SK-N-SH (cell line): ENCODE results near the gene ARFGAP1. TPM values are rescaled to one million over a fixed set of nuclear protein-coding genes. Genes with fewer than 3 reads are reported as not detected.

Source experiments
- CTCF ChIA-PET: fragments of 300-600, 350-600 bp; formaldehyde crosslinking; extraction: SDS; loops from one replicate; lab custom pipeline; 2021; lab: Yijun Ruan, JAX
- POLR2A ChIA-PET: fragments of 350-600 bp; sonication (Branson Sonifier 250); formaldehyde crosslinking; extraction: SDS; loops from one replicate; lab custom pipeline; 2020; ENCODE audit warnings: antibody characterized with exemption, inconsistent platforms; lab: Yijun Ruan, JAX
- DNase-seq: peaks from one replicate; pipeline ENCODE4 v3.0.0; 2012
- H2AFZ ChIP-seq: fragments of 200-600 bp; sonication (generic); 2 replicates; pipeline ENCODE4 v1.8.1; 2016; ENCODE audit warnings: antibody characterized with exemption, mild to moderate bottlenecking, low read depth
- H3F3A ChIP-seq: fragments of 200-600 bp; sonication (generic); replicated peaks from 2 replicates; pipeline ENCODE3; 2016; ENCODE audit warnings: antibody characterized with exemption, mild to moderate bottlenecking; ENCODE audit not compliant: insufficient read depth
- H3K27ac ChIP-seq, 2 experiments: fragments of 200-500 bp in 1 of 2; fragments of 200-600 bp in 1 of 2; sonication (Bioruptor generic) in 1 of 2; sonication (generic), shearing (Covaris generic) in 1 of 2; 2 replicates each; pipeline versions ENCODE4 v1.5.1 to v1.6.1; 2014 to 2016; ENCODE audit warnings: low read depth in 2 of 2, inconsistent platforms in 1 of 2, low read length in 1 of 2, mild to moderate bottlenecking in 1 of 2, mixed read lengths in 1 of 2
- H3K27me3 ChIP-seq: fragments of 200-600 bp; sonication (generic), shearing (Covaris generic); 2 replicates; pipeline ENCODE4 v1.6.1; 2016; ENCODE audit warnings: mixed run types; ENCODE audit not compliant: insufficient read depth
- H3K36me3 ChIP-seq, 2 experiments: fragments of 200-500 bp in 1 of 2; fragments of 200-600 bp in 1 of 2; sonication (Bioruptor generic) in 1 of 2; sonication (generic) in 1 of 2; replicated peaks in 1 of 2; 2 replicates each; pipeline versions ENCODE3 to v1.5.1; 2014 to 2016; ENCODE audit warnings: low read length in 1 of 2, mild to moderate bottlenecking in 1 of 2; ENCODE audit not compliant: insufficient read depth in 2 of 2, control insufficient read depth in 1 of 2
- H3K4me1 ChIP-seq, 2 experiments: fragments of 200-500 bp in 1 of 2; fragments of 200-600 bp in 1 of 2; sonication (Bioruptor generic) in 1 of 2; sonication (generic), shearing (Covaris generic) in 1 of 2; 2 replicates each; pipeline versions ENCODE4 v1.5.1 to v1.6.1; 2014 to 2016; ENCODE audit warnings: low read depth in 1 of 2, low read length in 1 of 2, mixed run types in 1 of 2; ENCODE audit not compliant: insufficient read depth in 2 of 2, control insufficient read depth in 1 of 2
- H3K4me2 ChIP-seq: fragments of 200-600 bp; sonication (generic), shearing (Covaris generic); 2 replicates; pipeline ENCODE4 v1.6.1; 2017; ENCODE audit warnings: mixed run types
- H3K4me3 ChIP-seq, 2 experiments: fragments of 200-500 bp in 1 of 2; fragments of 200-600 bp in 1 of 2; sonication (Bioruptor generic) in 1 of 2; sonication (generic), shearing (Covaris generic) in 1 of 2; 2 replicates each; pipeline versions ENCODE4 v1.5.1 to v1.8.1; 2014 to 2016; ENCODE audit warnings: low read depth in 2 of 2, inconsistent platforms in 1 of 2, low read length in 1 of 2, mild to moderate bottlenecking in 1 of 2, mixed read lengths in 1 of 2, moderate library complexity in 1 of 2
- H3K79me2 ChIP-seq: fragments of 200-600 bp; sonication (generic); 2 replicates; pipeline ENCODE4 v1.8.1; 2017; ENCODE audit warnings: mild to moderate bottlenecking; ENCODE audit not compliant: insufficient read depth
- H3K9ac ChIP-seq: fragments of 200-600 bp; sonication (generic); 2 replicates; pipeline ENCODE4 v1.6.1; 2017; ENCODE audit warnings: mixed run types
- H3K9me2 ChIP-seq: fragments of 200-600 bp; sonication (generic); 2 replicates; pipeline ENCODE4 v1.6.1; 2017; ENCODE audit warnings: mixed run types
- H3K9me3 ChIP-seq: fragments of 200-600 bp; sonication (generic); 2 replicates; pipeline ENCODE4 v1.6.1; 2017; ENCODE audit warnings: mixed run types, mild to moderate bottlenecking, moderate library complexity
- H4K20me1 ChIP-seq: fragments of 200-600 bp; sonication (generic); 2 replicates; pipeline ENCODE4 v1.6.1; 2017; ENCODE audit warnings: mild to moderate bottlenecking, mixed run types; ENCODE audit not compliant: insufficient read depth
- CTCF ChIP-seq: fragments of 200-600 bp; sonication (generic); IDR thresholded peaks from 2 replicates; pipeline ENCODE4 v1.6.1; 2017; ENCODE audit warnings: antibody characterized with exemption, mild to moderate bottlenecking, moderate library complexity
- ELF1 ChIP-seq: IDR thresholded peaks from 2 replicates; pipeline ENCODE4 v1.4.0; 2012
- EP300 ChIP-seq, 2 experiments: IDR thresholded peaks; 2 replicates each; pipeline versions ENCODE4 v1.4.0 to v1.6.1; 2012; ENCODE audit warnings: borderline replicate concordance in 1 of 2, low read depth in 1 of 2, low read length in 1 of 2
- EZH2phosphoT487 ChIP-seq: fragments of 200-600 bp; sonication (generic); IDR thresholded peaks from 2 replicates; pipeline ENCODE4 v1.6.1; 2017; ENCODE audit warnings: low read depth, mixed run types, mild to moderate bottlenecking, antibody characterized with exemption, moderate library complexity, borderline replicate concordance
- FOXM1 ChIP-seq: IDR thresholded peaks from 2 replicates; pipeline ENCODE4 v1.4.0; 2012; ENCODE audit warnings: low read depth, mild to moderate bottlenecking
- GABPA ChIP-seq: IDR thresholded peaks from 2 replicates; pipeline ENCODE4 v1.4.0; 2012; ENCODE audit warnings: low read depth, mild to moderate bottlenecking
- JUND ChIP-seq: IDR thresholded peaks from 2 replicates; pipeline ENCODE4 v1.4.0; 2012
- MAX ChIP-seq: IDR thresholded peaks from 2 replicates; pipeline ENCODE4 v1.4.0; 2012; ENCODE audit warnings: low read depth
- NRF1 ChIP-seq: IDR thresholded peaks from 2 replicates; pipeline ENCODE4 v1.6.1; 2012; ENCODE audit warnings: low read depth, mild to moderate bottlenecking, low read length
- RCOR1 ChIP-seq: fragments of 150-350 bp; IDR thresholded peaks from 2 replicates; pipeline ENCODE4 v1.6.1; 2017; ENCODE audit warnings: antibody characterized with exemption, low read length
- REST ChIP-seq: IDR thresholded peaks from 2 replicates; pipeline ENCODE4 v1.6.1; 2012; ENCODE audit warnings: mild to moderate bottlenecking, low read depth, low read length, moderate library complexity
- RFX5 ChIP-seq: IDR thresholded peaks from 2 replicates; pipeline ENCODE4 v1.6.1; 2012; ENCODE audit warnings: mild to moderate bottlenecking, improper control_type of control experiment, low read length
- SMC3 ChIP-seq: IDR thresholded peaks from 2 replicates; pipeline ENCODE4 v1.6.1; 2012; ENCODE audit warnings: low read depth, low read length, improper control_type of control experiment
- TCF12 ChIP-seq: IDR thresholded peaks from 2 replicates; pipeline ENCODE4 v1.4.0; 2012
- TEAD4 ChIP-seq: IDR thresholded peaks from 2 replicates; pipeline ENCODE4 v1.4.0; 2012; ENCODE audit warnings: mild to moderate bottlenecking, borderline replicate concordance; ENCODE audit not compliant: insufficient read depth
- USF1 ChIP-seq: IDR thresholded peaks from 2 replicates; pipeline ENCODE4 v1.4.0; 2012; ENCODE audit warnings: low read depth, borderline replicate concordance
- YY1 ChIP-seq: IDR thresholded peaks from 2 replicates; pipeline ENCODE4 v1.4.0; 2012; ENCODE audit warnings: low read depth, mild to moderate bottlenecking
- ZBTB33 ChIP-seq: IDR thresholded peaks from 2 replicates; pipeline ENCODE4 v1.4.0; 2012; ENCODE audit warnings: low read depth, borderline replicate concordance
- WGBS: methylation state at CpG from one replicate; pipeline ENCODE4 v1.1.6; 2017; ENCODE audit warnings: low lambda C conversion rate; 5-methylcytosine and 5-hydroxymethylcytosine counted together
- polyA plus RNA-seq, 3 experiments: library from polyadenylated mRNA; depleted of rRNA; stranded (reverse); fragments of >200 nt; gene quantifications; 2 replicates each; pipeline ENCODE4 v1.2.3, GENCODE V29; 2012

The ARFGAP1 gene
- polyA plus RNA-seq, 1 of the 3 experiments (the other 2 are of a cell fraction) = 72.7 TPM

- peaks cover 0 to 5% of the 10 kb centered on the region in 2 experiments; a peak in 1 of 4 replicates for H3K4me1 ChIP-seq
- CTCF ChIA-PET = interaction anchor here (0.6 to 5.8 kb wide), 8 partner anchors 9 to 282 kb away, joined by 3 to 74 read pairs (median 4); partner anchors contain the start of gene BIRC7
- POLR2A ChIA-PET = no interaction called here
- peak; percentile 64 for DNase-seq
- no peak within 1 kb of the TSS for H3K9ac ChIP-seq
- H3K9me2 ChIP-seq = no peaks in the 10 kb centered on the region
- no peak within 1 kb of the TSS for H3K4me2 ChIP-seq
- no peaks in the 10 kb centered on the region for H3K79me2 ChIP-seq
- WGBS = 6% methylated on average over 22 of the region's 46 CpGs
- H3K27me3 ChIP-seq = peaks cover 36% of the 10 kb centered on the region
- H3K27ac ChIP-seq = no peak within 1 kb of the TSS
- no peak within 1 kb of the TSS; a peak in 1 of 4 replicates for H3K4me3 ChIP-seq
- H3F3A ChIP-seq = no peaks in the 10 kb centered on the region
- no peak within 1 kb of the TSS for H2AFZ ChIP-seq
- H3K9me3 ChIP-seq = no peaks in the 10 kb centered on the region
- TF ChIP-seq JUND = no peak
- H3K36me3 ChIP-seq = no peaks in the 10 kb centered on the region
- H4K20me1 ChIP-seq = no peaks in the 10 kb centered on the region
Observed at GRCh38 chr20:63254232-63254605, 18.4 kb upstream of the ARFGAP1 start, which contains the start of gene NKAIN4. NKAIN4 (minus strand) TSS chr20:63254463; CDS start chr20:63254450, 13 bp downstream.

GRCh38 chr20:63254606-63255384 is 17.8 kb upstream of the ARFGAP1 start:
- no peak for TF ChIP-seq REST
- TF ChIP-seq JUND = no peak
- TF ChIP-seq RFX5 = no peak
- TF ChIP-seq CTCF = no peak
- no peak for TF ChIP-seq FOXM1
- no peak for TF ChIP-seq MAX
- no peak for TF ChIP-seq TCF12
- no peak for TF ChIP-seq SMC3
- no peak for TF ChIP-seq YY1
- TF ChIP-seq ELF1 = no peak
- no peak for TF ChIP-seq ZBTB33
- no peak for TF ChIP-seq EP300 (IDR thresholded peaks at IDR 0.05; ENCODE audit: borderline replicate concordance in 1 of 2, low read depth in 1 of 2, low read length in 1 of 2)
- TF ChIP-seq USF1 = no peak
- TF ChIP-seq GABPA = no peak
- TF ChIP-seq NRF1 = no peak
- no peak for TF ChIP-seq EZH2phosphoT487
- TF ChIP-seq RCOR1 = no peak
- TF ChIP-seq TEAD4 = no peak
- H3K79me2 ChIP-seq = no peaks in the 10 kb centered on the region
- WGBS = 37% methylated on average over 7 of the region's 56 CpGs
- no peak overlapping the region for H3K4me3 ChIP-seq
- no peak overlapping the region for H3K4me2 ChIP-seq
- no peak for DNase-seq
- H4K20me1 ChIP-seq = no peaks in the 10 kb centered on the region
- POLR2A ChIA-PET = no interaction called here
- no peak overlapping the region for H3K9ac ChIP-seq
- CTCF ChIA-PET = interaction anchor here (0.6 to 5.8 kb wide), 8 partner anchors 9 to 198 kb away, joined by 3 to 74 read pairs (median 4); partner anchors contain the start of gene BIRC7
- no peak overlapping the region for H3K27ac ChIP-seq
- H3F3A ChIP-seq = no peaks in the 10 kb centered on the region
- H3K9me2 ChIP-seq = no peaks in the 10 kb centered on the region
- no peaks in the 10 kb centered on the region for H3K9me3 ChIP-seq
- no peak overlapping the region for H2AFZ ChIP-seq
- H3K4me1 ChIP-seq = peaks cover 0 to 5% of the 10 kb centered on the region in 2 experiments; a peak in 1 of 4 replicates
- H3K27me3 ChIP-seq = peaks cover 34% of the 10 kb centered on the region
- no peaks in the 10 kb centered on the region for H3K36me3 ChIP-seq
